Prostate gland (tissue), 2 donors: ENCODE measurements around the gene HNRNPLL.

Experiments
- CTCF ChIP-seq, 4 experiments: fragments of 200-600 bp in 2 of 4; fragments of 450-650 bp in 2 of 4; sonication (generic) in 2 of 4; IDR thresholded peaks; 1 replicate in 3 of 4; 2 replicates in 1 of 4; pipeline ENCODE4 v1.5.1; 2016 to 2019; ENCODE audit warnings: antibody characterized with exemption in 4 of 4, mild to moderate bottlenecking in 2 of 4, moderate library complexity in 2 of 4
- POLR2AphosphoS5 ChIP-seq: sonication (generic); formaldehyde crosslinking; IDR thresholded peaks from one replicate; pipeline ENCODE4 v1.6.1; 2017; ENCODE audit warnings: antibody characterized with exemption

GRCh38 chr2:38552259-38552658 is 50.5 kb downstream of the HNRNPLL start:
- TF ChIP-seq CTCF (IDR thresholded peaks at IDR 0.05) (no peak), POLR2AphosphoS5 (no peak)
